CD4-positive, alpha-beta T cell treated with Interleukin-4 for 4 hours (primary cell): ENCODE results near the gene MAPK8IP2.
"Not testable (repeated sequence)": the region's sequence is repeated elsewhere in the genome, so short reads cannot be mapped to it uniquely, and the experiment has no call there.

ENCODE experiments used
- DNase-seq: peaks from one replicate; pipeline ENCODE4 v3.0.0-alpha.2; 2020

The MAPK8IP2 gene

DNA sequence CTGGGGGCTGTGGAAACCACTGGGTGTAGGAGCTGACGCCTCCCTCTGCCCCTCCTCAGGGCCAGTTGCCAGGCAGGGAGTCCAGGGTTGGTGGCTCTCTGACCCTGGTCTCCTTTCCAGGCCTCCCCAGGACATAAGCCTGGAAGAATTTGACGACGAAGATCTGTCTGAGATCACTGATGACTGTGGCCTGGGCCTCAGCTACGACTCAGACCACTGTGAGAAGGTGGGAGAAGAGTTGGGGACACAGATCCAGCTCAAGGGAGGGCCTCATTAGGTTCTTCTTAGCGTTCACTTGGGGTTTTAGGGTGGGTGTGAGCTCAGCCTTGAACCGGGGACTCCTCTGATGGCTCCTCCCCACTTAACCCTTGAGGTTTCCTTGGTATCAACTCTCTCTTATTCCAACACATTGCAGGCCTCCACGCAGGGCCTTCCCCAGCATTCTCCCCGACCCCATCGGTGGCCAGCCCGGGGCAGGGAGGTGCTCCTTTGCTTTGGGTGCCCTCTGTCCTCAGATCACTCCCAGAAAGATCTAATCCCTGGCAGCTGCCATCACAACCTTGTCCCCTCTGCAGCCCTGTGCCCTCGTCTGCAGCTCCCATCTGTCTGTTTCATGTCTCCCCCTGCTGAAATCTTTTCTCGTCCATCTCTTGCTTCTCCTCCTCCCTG lies 1.2 kb downstream of the MAPK8IP2 start:
- no peak for DNase-seq

DNA sequence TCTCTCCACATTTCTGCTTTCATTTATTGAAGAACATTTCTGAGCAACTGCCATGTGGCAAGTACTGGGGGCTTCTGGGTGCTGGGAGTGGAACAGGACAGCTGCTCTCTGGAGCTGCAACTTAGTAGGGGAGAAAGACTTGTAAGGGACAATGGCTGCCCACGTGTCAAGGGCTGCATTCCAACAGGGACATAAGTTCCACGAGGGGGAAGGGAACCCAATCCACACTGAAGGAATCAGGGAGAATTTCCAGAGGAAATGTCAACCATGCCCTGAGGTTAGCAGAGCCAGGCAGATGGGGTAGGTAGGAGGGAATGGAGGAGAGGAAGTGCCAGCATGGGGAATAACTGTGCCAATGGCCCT lies 1.7 kb downstream of the MAPK8IP2 start:
- DNase-seq: no peak

DNA sequence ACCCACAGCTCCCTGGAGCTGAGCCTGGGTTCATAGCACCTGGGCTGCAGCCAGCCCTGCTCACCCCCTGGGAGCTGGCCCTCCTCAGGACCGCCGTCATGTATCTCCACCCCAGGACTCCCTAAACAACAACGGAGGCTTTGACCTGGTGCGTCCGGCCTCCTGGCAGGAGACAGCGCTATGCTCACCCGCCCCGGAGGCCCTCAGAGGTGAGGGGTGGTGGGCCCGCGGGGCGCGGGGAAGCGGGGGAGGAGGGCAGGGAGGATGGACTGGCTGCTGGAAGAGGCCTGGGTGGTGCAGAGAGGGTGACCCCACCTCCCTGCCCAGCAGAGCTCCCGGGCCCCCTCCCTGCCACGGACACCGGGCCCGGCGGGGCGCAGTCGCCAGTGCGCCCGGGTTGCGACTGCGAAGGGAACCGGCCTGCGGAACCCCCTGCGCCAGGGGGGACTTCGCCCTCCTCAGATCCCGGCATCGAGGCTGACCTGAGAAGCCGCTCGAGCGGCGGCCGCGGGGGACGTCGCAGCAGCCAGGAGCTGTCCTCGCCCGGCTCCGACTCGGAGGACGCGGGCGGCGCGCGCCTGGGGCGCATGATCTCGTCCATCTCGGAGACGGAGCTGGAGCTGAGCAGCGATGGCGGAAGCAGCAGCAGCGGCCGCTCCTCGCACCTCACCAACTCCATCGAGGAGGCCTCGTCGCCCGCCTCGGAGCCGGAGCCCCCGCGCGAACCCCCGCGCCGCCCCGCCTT lies 3.1 kb downstream of the MAPK8IP2 start:
- no peak for DNase-seq

DNA sequence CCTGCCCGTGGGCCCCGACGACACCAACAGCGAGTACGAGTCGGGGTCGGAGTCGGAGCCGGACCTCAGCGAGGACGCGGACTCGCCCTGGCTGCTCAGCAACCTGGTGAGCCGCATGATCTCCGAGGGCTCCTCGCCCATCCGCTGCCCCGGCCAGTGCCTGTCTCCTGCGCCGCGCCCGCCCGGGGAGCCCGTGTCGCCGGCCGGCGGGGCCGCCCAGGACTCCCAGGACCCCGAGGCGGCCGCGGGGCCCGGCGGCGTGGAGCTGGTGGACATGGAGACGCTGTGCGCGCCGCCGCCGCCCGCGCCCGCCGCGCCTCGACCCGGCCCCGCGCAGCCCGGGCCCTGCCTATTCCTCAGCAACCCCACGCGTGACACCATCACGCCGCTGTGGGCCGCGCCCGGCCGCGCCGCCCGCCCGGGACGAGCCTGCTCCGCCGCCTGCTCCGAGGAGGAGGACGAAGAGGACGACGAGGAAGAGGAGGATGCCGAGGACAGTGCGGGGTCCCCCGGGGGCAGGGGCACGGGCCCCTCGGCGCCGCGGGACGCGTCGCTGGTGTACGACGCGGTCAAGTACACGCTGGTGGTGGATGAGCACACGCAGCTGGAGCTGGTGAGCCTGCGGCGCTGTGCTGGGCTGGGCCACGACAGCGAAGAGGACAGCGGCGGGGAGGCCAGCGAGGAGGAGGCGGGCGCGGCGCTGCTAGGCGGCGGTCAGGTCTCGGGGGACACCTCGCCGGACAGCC lies 3.8 kb downstream of the MAPK8IP2 start:
- DNase-seq: no peak

DNA sequence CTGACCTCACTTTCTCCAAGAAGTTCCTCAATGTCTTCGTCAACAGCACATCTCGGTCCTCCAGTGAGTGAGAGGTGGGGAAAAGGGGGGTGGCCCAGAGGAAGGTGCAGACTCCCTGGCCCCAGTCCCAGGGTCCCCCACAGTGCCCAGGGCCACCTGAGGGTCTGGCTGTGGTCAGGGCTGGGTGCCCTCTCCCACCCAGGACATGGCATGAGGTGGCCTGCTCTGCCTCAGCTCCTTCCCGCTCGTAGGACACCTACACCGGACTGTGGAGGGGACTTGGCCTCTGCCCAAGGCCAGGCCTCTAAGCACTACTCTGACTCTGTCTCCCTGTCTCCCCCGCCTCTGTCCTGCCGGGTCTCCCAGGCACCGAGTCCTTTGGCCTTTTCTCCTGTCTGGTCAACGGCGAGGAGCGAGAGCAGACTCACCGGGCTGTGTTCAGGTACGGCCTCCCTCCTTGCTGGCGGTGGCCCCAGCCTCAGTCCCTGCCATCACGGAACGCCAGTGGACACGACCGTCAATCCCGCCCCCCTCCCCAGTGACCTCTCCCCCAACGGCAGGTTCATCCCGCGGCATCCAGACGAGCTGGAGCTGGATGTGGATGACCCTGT lies 4.5 kb downstream of the MAPK8IP2 start:
- no peak for DNase-seq

DNA sequence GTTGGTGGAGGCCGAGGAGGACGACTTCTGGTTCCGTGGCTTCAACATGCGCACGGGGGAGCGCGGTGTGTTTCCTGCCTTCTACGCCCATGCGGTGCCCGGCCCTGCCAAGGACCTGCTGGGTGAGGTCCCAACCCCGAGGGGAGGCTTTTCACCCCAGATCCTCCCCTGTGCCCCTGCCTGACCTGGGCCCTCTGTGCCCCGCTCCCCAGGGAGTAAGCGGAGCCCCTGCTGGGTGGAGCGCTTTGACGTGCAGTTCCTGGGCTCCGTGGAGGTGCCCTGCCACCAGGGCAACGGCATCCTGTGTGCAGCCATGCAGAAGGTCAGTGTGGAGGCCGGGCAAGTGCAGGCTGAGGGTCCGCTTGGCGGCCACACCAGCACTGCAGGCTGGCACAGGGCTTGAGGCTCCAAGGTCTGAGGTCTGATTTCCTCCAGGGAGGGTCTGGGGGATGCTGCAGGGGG lies 5.1 kb downstream of the MAPK8IP2 start:
- DNase-seq: no peak

DNA sequence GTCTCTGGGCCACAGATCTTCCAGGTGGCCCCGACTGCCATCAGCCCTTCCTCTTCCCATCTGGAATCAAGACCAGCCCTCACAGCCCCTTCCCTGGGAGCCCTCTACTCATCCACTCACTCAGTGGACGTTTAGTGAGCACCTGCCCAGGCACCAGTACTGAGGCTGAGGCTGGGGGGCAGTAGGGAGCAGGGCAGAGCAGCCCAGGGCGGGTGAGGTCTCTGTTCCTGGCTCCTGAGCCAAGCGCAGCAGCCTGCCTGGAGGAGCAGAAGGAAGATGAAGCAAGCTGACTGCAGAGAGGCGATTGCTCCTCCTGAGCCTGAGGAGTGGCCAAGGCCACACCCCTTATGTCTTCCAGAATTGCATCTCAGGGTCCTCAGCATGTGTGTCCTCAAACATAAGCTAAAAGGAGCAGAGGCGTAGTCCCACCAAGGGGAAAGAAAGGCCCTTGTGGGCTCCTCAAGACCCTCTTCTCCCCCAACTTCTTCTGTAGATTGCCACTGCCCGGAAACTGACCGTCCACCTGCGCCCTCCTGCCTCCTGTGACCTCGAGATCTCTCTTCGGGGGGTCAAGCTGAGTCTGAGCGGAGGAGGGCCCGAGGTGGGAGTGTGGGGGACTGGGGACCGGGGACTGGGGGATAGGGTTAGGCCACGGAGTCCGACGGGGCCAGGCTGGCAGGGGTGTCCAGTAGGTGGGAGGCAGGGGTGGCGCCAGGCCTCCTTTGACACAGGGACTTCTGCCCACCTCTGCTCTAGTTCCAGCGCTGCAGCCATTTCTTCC lies 5.8 kb downstream of the MAPK8IP2 start:
- no peak for DNase-seq

DNA sequence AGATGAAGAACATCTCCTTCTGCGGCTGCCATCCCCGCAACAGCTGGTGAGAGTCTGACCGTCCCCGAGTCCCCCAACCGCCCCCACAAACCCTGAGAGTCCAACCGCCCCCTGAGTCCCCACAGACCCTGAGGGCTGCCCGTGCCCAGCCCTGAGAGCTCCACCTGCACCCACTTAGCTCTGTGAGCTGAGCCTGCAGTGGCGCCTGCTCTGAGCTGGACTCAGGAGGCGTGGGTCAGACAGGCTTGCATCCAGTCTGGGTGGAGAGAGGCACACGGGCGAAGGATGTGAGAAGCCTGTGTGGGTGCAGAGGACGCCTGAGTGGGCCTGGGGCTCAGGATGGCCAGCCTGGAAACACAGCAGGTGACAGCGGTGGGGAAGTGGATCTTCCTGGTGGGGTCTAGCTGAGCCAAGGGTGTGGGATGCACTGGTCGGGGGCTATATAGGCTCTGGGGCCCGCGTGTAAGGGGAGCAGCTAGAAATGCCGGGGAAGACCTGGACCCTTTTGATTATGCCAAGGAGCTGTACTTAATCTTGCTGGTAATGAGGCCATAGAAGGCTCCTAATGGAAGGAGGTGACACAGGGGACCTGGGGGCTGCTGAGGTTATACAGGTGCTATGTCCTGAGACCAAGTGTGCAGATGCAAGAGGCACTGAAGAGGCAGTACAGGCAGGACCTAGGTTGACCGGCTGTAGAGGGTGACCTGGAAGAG lies 6.5 kb downstream of the MAPK8IP2 start:
- no peak for DNase-seq

DNA sequence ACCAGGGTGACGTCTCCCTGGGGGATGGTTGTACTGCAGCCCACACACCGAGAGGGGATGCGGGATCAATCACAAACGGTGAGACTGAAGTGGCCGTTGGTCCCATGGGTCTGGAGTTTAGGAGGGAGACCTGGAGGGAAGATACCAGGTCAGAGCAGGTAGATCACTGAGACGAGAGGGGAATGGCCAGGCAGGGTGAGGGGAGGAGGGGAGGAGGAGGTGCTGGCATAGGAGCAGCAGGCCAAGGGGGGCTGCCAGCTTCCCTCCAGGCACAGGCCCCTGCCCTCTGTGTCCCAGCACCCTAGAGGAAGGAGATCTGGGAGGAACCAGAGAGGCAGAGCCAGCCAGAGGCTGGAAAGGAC lies 7.0 kb downstream of the MAPK8IP2 start:
- DNase-seq: no peak

DNA sequence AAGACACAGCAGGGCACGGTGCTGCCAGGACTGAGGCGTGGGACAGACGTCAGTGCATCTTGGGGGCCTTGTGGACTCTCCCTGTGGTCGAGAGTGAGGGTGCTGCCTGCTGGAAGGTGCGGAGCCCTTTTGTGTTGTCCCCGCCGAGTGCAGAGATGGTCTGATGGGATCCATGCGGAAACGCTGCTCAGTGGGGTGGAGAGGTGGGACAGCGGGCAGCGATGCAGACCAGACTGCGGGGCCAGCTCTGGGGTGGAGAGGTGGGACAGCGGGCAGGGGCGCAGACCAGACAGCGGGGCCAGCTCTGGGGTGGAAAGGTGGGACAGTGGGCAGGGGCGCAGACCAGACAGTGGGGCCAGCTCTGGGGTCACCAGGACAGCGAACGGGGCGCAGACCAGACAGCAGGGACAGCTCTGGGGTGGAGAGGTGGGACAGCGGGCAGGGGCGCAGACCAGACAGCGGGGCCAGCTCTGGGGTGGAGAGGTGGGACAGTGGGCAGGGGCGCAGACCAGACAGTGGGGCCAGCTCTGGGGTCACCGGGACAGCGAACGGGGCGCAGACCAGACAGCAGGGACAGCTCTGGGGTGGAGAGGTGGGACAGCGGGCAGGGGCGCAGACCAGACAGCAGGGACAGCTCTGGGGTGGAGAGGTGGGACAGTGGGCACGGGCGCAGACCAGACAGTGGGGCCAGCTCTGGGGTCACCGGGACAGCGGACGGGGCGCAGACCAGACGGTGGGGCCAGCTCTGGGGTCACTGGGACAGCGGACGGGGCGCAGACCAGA lies 7.7 kb downstream of the MAPK8IP2 start:
- DNase-seq: not testable (repeated sequence)

DNA sequence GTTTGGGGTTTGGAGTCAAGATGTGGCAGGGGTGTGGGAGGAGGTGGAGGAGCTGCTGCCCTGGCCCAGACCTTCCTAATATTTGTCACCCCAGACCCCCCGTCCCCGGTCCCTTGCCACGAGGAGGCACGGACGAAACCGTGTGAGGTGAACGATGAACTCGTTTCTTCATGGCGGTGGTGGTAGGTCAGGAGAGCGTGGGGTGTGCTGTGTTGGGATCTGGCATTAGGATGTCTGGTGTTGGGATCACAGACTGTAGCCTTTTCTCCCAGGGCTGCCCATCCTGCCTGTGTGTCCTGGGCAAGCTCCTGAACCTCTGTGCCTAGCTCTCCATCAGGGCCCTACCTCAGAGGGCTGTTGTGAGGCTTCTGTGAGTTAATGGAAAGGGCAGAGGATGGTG lies 8.4 kb downstream of the MAPK8IP2 start:
- no peak for DNase-seq

DNA sequence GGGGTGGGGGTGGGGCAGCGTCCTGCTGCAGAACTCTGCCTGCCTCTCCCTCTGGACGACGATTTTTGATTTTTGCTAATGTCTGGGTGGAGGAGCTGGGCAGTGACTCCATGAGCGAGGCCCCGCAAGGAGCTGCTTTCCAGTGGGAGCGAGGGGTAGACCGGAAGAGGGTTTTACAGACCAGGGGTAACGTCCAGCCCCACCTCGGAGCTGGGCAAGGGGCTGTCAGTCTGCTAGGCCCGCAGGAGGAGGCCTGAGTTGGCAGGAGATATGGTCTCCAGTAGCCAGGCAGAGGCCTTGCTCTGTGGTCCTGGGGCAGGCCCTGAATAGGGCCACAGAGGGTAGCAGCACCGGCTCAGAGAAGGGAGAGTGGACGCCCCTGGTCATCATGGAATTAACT lies 9.0 kb downstream of the MAPK8IP2 start:
- no peak for DNase-seq

DNA sequence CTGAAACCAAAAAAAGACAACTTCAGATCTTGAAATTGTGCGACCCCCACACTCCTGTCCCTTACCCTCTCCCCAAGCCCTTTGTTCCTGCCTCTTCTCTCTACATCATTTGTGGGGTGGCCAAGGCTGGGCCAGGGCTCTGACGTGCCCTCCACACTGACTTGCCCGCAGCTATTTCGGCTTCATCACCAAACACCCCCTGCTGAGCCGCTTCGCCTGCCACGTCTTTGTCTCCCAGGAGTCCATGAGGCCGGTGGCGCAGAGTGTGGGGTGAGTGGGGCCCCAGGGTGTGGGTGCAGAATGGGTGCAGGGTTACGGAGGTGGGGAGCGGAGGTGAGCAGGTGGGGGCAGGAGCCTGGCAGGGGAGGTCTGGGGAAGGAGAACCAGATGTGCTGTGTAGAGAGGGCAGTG lies 9.5 kb downstream of the MAPK8IP2 start:
- DNase-seq: no peak

DNA sequence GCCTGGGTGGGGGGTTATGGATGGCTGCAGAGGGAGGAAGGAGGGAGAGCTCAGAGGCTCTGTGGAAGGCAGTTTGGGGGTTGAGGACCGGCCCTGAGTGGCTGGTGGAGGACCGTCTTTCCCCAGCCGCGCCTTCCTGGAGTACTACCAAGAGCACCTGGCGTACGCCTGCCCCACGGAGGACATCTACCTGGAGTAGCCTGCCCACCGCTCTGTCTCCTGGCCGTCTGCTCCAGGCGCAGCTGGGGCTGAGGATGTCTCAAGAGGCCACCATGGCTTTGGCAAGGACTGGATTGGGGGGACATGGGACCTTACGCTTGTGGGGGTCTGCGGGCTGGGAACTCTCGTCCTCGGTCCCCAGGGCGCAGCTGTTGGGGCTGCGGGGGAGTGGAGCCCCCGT lies 10.0 kb downstream of the MAPK8IP2 start:
- no peak for DNase-seq

DNA sequence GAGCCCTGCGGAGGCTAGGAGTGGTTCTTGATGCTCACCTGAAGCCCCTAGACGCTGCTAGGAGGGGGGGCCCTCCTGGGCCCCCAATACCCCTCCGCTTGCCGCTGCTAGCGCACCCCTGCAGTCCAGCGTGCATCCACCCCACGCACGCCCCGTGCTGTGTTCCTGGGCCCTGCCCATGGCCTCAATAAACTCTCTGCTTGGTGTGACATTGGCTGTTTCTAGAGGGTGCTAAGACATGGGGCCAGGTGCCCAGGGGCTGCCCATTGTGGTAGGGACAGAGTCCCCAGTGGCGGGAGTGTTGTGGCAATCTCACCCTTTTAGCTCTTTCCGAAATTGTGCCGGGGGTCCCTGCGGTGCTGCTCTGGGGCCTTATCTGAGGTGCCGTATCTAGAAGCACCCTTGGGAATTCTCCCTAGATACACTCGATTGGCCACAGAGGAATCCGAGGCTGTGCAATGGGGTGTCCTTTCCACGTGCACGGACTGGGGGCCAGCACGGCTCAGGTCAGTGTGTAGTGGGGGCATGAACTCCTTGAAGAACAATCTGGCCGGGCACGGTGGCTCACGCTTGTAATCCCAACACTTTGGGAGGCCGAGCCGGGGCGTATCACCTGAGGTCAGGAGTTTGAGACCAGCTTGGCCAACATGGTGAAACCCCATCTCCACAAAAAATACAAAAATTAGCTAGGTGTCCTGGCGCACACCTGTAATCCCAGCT lies 10.9 kb downstream of the MAPK8IP2 start:
- DNase-seq: no peak

DNA sequence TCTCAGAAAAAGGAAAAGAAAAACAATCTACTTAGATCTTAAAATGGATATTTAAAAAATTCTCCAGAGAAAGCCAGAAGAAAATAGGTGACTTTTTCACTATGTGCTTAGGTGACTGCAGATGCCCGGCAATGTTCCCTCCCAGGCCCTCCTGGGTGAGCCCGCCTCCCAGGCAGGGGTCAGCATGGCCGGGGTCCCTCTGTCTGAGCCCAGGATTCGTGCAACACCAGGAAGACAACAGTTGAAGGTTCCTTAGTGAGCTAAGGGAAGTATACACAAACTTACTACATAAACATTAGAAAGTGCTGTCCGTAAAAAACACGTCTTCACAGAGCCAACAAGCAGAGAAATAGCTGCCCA lies 11.6 kb downstream of the MAPK8IP2 start:
- DNase-seq: no peak

DNA sequence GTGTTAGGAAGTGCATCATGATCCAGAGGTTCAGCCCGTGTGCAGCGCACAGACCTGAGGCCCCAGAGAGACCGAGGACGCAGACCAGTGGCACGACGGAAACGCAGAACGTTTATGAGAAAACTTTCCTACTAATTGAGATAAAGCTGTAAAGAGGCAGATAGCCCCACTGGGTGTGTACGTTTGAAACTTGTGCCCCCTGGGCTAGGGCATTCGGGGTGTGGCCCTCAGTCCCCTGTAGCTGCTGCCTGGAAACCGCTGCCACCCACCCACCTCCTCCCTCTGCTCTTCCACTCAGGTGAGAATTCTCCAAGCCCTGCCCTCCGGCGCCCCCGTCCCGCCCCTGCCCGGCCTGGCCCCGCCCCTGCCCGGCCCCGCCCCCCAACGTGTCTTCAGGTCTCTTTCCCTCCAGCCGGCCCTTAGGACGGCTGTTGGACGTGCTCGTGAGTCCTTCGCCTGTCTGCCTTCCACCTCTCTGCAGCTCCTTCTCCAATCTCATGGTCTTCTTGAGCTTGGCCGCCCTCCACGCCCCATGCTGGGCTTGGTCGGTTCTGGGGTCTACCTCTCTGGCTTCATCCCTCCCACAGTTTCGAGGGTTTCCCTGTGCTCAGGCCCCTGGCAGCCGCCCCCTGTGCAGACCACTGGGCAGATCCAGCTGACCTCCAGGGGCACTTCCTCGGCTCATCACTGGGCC lies 12.1 kb downstream of the MAPK8IP2 start:
- no peak for DNase-seq

DNA sequence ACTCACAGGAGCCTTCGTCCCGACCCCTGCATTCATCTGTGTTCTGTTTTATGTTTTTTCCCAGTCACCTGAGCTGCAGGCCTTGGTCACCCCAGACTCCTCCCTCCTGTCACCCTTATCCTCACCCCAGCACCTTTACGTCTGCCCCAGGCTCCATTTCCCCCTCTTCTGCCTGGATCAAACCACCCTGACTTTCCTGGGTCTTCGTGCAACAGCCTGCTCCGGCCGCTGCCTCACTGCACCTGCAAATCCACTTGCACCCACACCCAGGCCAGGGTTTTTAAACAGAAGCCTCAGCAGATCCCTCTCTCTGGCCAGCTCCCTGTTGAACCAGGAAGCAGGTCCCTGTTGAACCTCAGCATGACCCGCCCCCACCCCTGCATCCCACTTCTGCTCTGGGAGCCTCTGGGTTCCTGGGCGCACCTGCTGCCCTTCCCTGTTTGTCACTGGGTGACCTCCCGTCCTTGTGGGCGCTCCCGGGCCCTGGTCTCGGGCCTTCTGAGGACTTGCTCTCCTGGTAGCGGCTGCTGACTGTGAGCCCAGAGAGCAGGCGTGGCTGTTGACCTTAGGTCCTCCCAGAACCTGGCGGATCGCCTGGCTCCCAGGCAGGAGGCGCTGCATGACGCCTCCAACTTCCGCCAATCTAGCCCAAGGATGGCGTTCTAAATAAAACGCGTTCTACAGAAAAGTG lies 12.8 kb downstream of the MAPK8IP2 start:
- DNase-seq: no peak

DNA sequence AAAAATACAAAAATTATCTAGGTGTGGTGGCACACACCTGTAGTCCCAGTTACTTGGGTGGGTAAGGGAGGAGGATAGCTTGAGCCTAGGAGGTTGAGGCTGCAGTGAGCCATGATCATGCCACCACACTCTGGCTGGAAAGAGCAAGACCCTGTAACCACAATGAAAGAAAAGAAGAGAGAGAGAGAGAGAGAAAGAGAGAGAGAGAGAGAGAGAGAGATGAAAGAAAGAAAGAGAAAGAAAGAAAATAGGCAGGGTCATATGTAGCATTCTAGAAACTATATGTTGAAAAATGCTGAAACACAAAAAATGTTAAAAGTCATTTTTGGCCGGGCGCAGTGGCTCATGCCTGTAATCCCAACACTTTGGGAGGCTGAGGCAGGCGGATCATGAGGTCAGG lies 13.7 kb downstream of the MAPK8IP2 start:
- DNase-seq: not testable (repeated sequence)
